ENCODE data around the gene PIEZO2. TPM values are rescaled to one million over a fixed set of nuclear protein-coding genes. Genes with fewer than 3 reads are reported as not detected.

The PIEZO2 gene
- total RNA-seq, 1 experiment from 2014 or later = 10.7 TPM

- no peak overlapping the region for H3K27ac Mint-ChIP-seq
- DNase-seq (ENCODE audit: low spot score) (no peak), ATAC-seq (no peak)
- H3K36me3 Mint-ChIP-seq = peaks cover 17% of the 10 kb centered on the region
- CTCF ChIA-PET = interaction anchor here (1.3 kb wide), 2 partner anchors 34 to 490 kb away, joined by 4 read pairs; no protein-coding TSS in a partner anchor
- no peak for TF ChIP-seq ZNF532 (CRISPR knock-in tag; IDR thresholded peaks at IDR 0.05; ENCODE audit: borderline replicate concordance)
- peaks cover 18% of the 10 kb centered on the region for H3K9me3 Mint-ChIP-seq
- peaks cover 11% of the 10 kb centered on the region for H3K4me1 Mint-ChIP-seq
- POLR2A ChIA-PET = interaction anchor here (0.6 kb wide), 1 partner anchor 681 kb away, joined by 3 read pairs; no protein-coding TSS in a partner anchor
- no peak overlapping the region for H3K4me3 Mint-ChIP-seq
- no peaks in the 10 kb centered on the region; the same call in 1 of the 2 replicates for H3K27me3 Mint-ChIP-seq (ENCODE audit: low read depth)
Measured at GRCh38 chr18:10820681-10821080, 328.7 kb downstream of the PIEZO2 start.

DNA sequence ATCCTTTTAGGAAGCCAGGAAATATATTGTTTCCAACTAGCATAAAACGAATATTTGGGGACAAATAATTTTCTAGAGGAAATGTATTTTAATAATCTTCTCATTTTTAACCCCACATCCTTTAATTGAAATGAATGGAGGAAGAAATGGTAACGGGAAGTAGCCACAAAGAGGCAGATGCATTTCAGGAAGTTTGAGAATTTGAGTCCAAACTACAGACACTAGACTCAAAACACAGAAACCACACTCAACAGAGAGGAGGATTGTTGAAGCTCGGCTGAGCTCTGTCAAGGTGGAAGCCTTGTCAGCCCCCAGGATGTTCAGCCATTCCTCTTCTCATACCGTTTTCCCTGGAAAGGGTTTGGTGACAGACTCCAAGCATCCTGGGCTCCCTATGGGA lies 335.0 kb downstream of the PIEZO2 start:
- no peak for TF ChIP-seq ELF4 (CRISPR knock-in tag; IDR thresholded peaks at IDR 0.05; ENCODE audit: low read depth)
- TF ChIP-seq NFATC4 (CRISPR knock-in tag; IDR thresholded peaks at IDR 0.05) = no peak
- TF ChIP-seq, protein P1, sequence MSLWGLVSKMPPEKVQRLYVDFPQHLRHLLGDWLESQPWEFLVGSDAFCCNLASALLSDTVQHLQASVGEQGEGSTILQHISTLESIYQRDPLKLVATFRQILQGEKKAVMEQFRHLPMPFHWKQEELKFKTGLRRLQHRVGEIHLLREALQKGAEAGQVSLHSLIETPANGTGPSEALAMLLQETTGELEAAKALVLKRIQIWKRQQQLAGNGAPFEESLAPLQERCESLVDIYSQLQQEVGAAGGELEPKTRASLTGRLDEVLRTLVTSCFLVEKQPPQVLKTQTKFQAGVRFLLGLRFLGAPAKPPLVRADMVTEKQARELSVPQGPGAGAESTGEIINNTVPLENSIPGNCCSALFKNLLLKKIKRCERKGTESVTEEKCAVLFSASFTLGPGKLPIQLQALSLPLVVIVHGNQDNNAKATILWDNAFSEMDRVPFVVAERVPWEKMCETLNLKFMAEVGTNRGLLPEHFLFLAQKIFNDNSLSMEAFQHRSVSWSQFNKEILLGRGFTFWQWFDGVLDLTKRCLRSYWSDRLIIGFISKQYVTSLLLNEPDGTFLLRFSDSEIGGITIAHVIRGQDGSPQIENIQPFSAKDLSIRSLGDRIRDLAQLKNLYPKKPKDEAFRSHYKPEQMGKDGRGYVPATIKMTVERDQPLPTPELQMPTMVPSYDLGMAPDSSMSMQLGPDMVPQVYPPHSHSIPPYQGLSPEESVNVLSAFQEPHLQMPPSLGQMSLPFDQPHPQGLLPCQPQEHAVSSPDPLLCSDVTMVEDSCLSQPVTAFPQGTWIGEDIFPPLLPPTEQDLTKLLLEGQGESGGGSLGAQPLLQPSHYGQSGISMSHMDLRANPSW (CRISPR knock-in tag; conservative IDR thresholded peaks at IDR 0.05; ENCODE audit: low read depth) = no peak
- no peak for TF ChIP-seq ZBTB21 (CRISPR knock-in tag; IDR thresholded peaks at IDR 0.05; ENCODE audit: borderline replicate concordance)
- no peak for TF ChIP-seq SOX15 (CRISPR knock-in tag; IDR thresholded peaks at IDR 0.05)
- no peak for TF ChIP-seq KAT7 (CRISPR knock-in tag; IDR thresholded peaks at IDR 0.05; ENCODE audit: borderline replicate concordance)
- TF ChIP-seq, protein P2, sequence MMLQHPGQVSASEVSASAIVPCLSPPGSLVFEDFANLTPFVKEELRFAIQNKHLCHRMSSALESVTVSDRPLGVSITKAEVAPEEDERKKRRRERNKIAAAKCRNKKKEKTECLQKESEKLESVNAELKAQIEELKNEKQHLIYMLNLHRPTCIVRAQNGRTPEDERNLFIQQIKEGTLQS (CRISPR knock-in tag; conservative IDR thresholded peaks at IDR 0.05) = no peak
- TF ChIP-seq, protein P3, sequence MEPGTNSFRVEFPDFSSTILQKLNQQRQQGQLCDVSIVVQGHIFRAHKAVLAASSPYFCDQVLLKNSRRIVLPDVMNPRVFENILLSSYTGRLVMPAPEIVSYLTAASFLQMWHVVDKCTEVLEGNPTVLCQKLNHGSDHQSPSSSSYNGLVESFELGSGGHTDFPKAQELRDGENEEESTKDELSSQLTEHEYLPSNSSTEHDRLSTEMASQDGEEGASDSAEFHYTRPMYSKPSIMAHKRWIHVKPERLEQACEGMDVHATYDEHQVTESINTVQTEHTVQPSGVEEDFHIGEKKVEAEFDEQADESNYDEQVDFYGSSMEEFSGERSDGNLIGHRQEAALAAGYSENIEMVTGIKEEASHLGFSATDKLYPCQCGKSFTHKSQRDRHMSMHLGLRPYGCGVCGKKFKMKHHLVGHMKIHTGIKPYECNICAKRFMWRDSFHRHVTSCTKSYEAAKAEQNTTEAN (CRISPR knock-in tag; IDR thresholded peaks at IDR 0.05) = no peak
- no peak for TF ChIP-seq EMX1 (CRISPR knock-in tag; IDR thresholded peaks at IDR 0.05)
- no peak for TF ChIP-seq NR2C2 (CRISPR knock-in tag; IDR thresholded peaks at IDR 0.05)
- TF ChIP-seq ZNF219 (CRISPR knock-in tag; IDR thresholded peaks at IDR 0.05; ENCODE audit: borderline replicate concordance) = no peak
- no peak for TF ChIP-seq NR3C1 (CRISPR knock-in tag; conservative IDR thresholded peaks at IDR 0.05; ENCODE audit: low read depth)
- no peak for TF ChIP-seq TEAD4 (CRISPR knock-in tag; IDR thresholded peaks at IDR 0.05)
- no peak for TF ChIP-seq FOXK1 (CRISPR knock-in tag; IDR thresholded peaks at IDR 0.05)
- TF ChIP-seq SP1 (CRISPR knock-in tag; conservative IDR thresholded peaks at IDR 0.05) = no peak
- TF ChIP-seq, protein P4, sequence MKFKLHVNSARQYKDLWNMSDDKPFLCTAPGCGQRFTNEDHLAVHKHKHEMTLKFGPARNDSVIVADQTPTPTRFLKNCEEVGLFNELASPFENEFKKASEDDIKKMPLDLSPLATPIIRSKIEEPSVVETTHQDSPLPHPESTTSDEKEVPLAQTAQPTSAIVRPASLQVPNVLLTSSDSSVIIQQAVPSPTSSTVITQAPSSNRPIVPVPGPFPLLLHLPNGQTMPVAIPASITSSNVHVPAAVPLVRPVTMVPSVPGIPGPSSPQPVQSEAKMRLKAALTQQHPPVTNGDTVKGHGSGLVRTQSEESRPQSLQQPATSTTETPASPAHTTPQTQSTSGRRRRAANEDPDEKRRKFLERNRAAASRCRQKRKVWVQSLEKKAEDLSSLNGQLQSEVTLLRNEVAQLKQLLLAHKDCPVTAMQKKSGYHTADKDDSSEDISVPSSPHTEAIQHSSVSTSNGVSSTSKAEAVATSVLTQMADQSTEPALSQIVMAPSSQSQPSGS (CRISPR knock-in tag; IDR thresholded peaks at IDR 0.05; ENCODE audit: borderline replicate concordance, low read depth) = no peak
- no peak for TF ChIP-seq HMGXB4 (CRISPR knock-in tag; IDR thresholded peaks at IDR 0.05)
- no peak for TF ChIP-seq CTCF (IDR thresholded peaks at IDR 0.05)
- no peak for TF ChIP-seq HMGA2 (CRISPR knock-in tag; IDR thresholded peaks at IDR 0.05)
- ChIA-PET POLR2A (no interaction called here), CTCF (no interaction called here)
- ATAC-seq = no peak
- no peaks in the 10 kb centered on the region for H3K9me3 Mint-ChIP-seq
- no peaks in the 10 kb centered on the region for H3K4me1 Mint-ChIP-seq
- H3K4me3 Mint-ChIP-seq = no peak overlapping the region
- no peaks in the 10 kb centered on the region for H3K36me3 Mint-ChIP-seq
- no peak for DNase-seq (ENCODE audit: low spot score)
- H3K27me3 Mint-ChIP-seq (ENCODE audit: low read depth) = no peaks in the 10 kb centered on the region
- no peak overlapping the region for H3K27ac Mint-ChIP-seq
